Measurements from ENCODE around the gene C8B.

C8B gene

DNA sequence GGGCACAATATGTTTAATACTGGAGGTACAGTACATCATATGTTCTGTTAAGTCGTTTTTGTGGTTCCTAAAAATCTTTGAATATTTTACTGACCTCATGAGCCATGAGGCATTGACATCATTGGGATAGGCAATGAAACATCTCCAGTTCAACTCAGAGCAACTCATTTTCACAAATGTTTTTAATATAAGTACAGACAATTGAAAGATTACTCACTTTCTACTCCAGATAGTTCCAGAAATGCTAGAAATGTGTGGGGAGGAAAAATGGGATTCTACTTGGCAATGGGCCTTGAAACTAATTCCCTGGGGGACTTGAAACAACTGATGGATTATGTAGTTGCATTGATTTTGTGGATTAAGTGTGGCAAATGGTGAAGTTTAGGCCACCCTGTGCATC, 7.2 kb upstream of the C8B start:
- Histone ChIP-seq H3K9ac (ENCODE audit: low read length) (no peak overlapping the region), H4K8ac (ENCODE audit: low read length) (no peak overlapping the region), H3K4me3 (ENCODE audit: insufficient read depth in 1 of 2, low read depth in 1 of 2, low read length in 2 of 2) (no peak overlapping the region), H3K4me2 (ENCODE audit: low read length, poor library complexity, severe bottlenecking) (no peak overlapping the region), H2BK120ac (ENCODE audit: low read depth, low read length) (no peak overlapping the region), H3K27me3 (ENCODE audit: control insufficient read depth in 1 of 2, insufficient read depth in 1 of 2, low read length in 2 of 2) (no peaks in the 10 kb centered on the region), H4K91ac (ENCODE audit: low read length) (no peak overlapping the region), H3K18ac (ENCODE audit: low read depth in 1 of 2, low read length in 2 of 2) (no peak overlapping the region), H2AFZ (ENCODE audit: low read depth, low read length) (no peak overlapping the region), H2BK15ac (ENCODE audit: low read depth, poor library complexity, severe bottlenecking) (no peak overlapping the region), H3K23ac (ENCODE audit: low read length in 2 of 2) (no peak overlapping the region), H3K4ac (ENCODE audit: low read depth in 1 of 2, low read length in 2 of 2) (no peak overlapping the region), H3K14ac (ENCODE audit: low read length in 2 of 2) (no peak overlapping the region), H3K9me3 (ENCODE audit: control insufficient read depth, low read length) (peaks cover 3% of the 10 kb centered on the region), H3K27ac (ENCODE audit: low read length, poor library complexity, severe bottlenecking) (no peak overlapping the region), H2BK5ac (ENCODE audit: low read depth, low read length, poor library complexity, severe bottlenecking) (no peak overlapping the region), H2AK5ac (ENCODE audit: low read length, severe bottlenecking) (no peak overlapping the region), H2BK12ac (ENCODE audit: low read length in 2 of 2) (no peak overlapping the region), H3K79me1 (replicated peaks; ENCODE audit: low read length, poor library complexity, severe bottlenecking) (no peaks in the 10 kb centered on the region), H3K36me3 (ENCODE audit: control insufficient read depth in 1 of 2, insufficient read depth in 2 of 2, low read depth in 1 of 2, low read length in 2 of 2) (no peaks in the 10 kb centered on the region), H3K4me1 (ENCODE audit: control insufficient read depth, insufficient read depth, low read depth, low read length) (no peaks in the 10 kb centered on the region)
- 64% methylated on average over 1 of the region's 1 CpG for WGBS
- DNase-seq, result no peak

- no peak overlapping the region for H3K9ac ChIP-seq (ENCODE audit: low read length)
- no peak overlapping the region for H4K91ac ChIP-seq (ENCODE audit: low read length)
- H2BK120ac ChIP-seq (ENCODE audit: low read depth, low read length), result no peak overlapping the region
- no peak overlapping the region for H4K8ac ChIP-seq (ENCODE audit: low read length)
- H3K79me1 ChIP-seq (replicated peaks; ENCODE audit: low read length, poor library complexity, severe bottlenecking), result no peaks in the 10 kb centered on the region
- H2AK5ac ChIP-seq (ENCODE audit: low read length, severe bottlenecking), result no peak overlapping the region
- H3K4me2 ChIP-seq (ENCODE audit: low read length, poor library complexity, severe bottlenecking), result no peak overlapping the region
- no peak overlapping the region for H2BK12ac ChIP-seq (ENCODE audit: low read length in 2 of 2)
- DNase-seq, result no peak
- H3K14ac ChIP-seq (ENCODE audit: low read length in 2 of 2), result no peak overlapping the region
- no peak overlapping the region for H3K27ac ChIP-seq (ENCODE audit: low read length, poor library complexity, severe bottlenecking)
- no peak overlapping the region for H2AFZ ChIP-seq (ENCODE audit: low read depth, low read length)
- WGBS, result 76% methylated on average over 1 of the region's 1 CpG
- no peaks in the 10 kb centered on the region for H3K36me3 ChIP-seq (ENCODE audit: control insufficient read depth in 1 of 2, insufficient read depth in 2 of 2, low read depth in 1 of 2, low read length in 2 of 2)
- H2BK5ac ChIP-seq (ENCODE audit: low read depth, low read length, poor library complexity, severe bottlenecking), result no peak overlapping the region
- H3K4me3 ChIP-seq (ENCODE audit: insufficient read depth in 1 of 2, low read depth in 1 of 2, low read length in 2 of 2), result no peak overlapping the region
- H3K23ac ChIP-seq (ENCODE audit: low read length in 2 of 2), result no peak overlapping the region
- no peaks in the 10 kb centered on the region for H3K27me3 ChIP-seq (ENCODE audit: control insufficient read depth in 1 of 2, insufficient read depth in 1 of 2, low read length in 2 of 2)
- H2BK15ac ChIP-seq (ENCODE audit: low read depth, poor library complexity, severe bottlenecking), result no peak overlapping the region
- no peak overlapping the region for H3K18ac ChIP-seq (ENCODE audit: low read depth in 1 of 2, low read length in 2 of 2)
- H3K4me1 ChIP-seq (ENCODE audit: control insufficient read depth, insufficient read depth, low read depth, low read length), result no peaks in the 10 kb centered on the region
- no peak overlapping the region for H3K4ac ChIP-seq (ENCODE audit: low read depth in 1 of 2, low read length in 2 of 2)
- peaks cover 3% of the 10 kb centered on the region for H3K9me3 ChIP-seq (ENCODE audit: control insufficient read depth, low read length)
Measured at GRCh38 chr1:56970280-56970679, 4.5 kb upstream of the C8B start.

- no peak overlapping the region for H3K27ac ChIP-seq (ENCODE audit: low read length, poor library complexity, severe bottlenecking)
- no peak overlapping the region for H3K14ac ChIP-seq (ENCODE audit: low read length in 2 of 2)
- H3K9me3 ChIP-seq (ENCODE audit: control insufficient read depth, low read length), result peaks cover 3% of the 10 kb centered on the region
- H2BK5ac ChIP-seq (ENCODE audit: low read depth, low read length, poor library complexity, severe bottlenecking), result no peak overlapping the region
- no peak overlapping the region for H3K4me3 ChIP-seq (ENCODE audit: insufficient read depth in 1 of 2, low read depth in 1 of 2, low read length in 2 of 2)
- no peak overlapping the region for H2AK5ac ChIP-seq (ENCODE audit: low read length, severe bottlenecking)
- H2BK120ac ChIP-seq (ENCODE audit: low read depth, low read length), result no peak overlapping the region
- no peak overlapping the region for H2BK15ac ChIP-seq (ENCODE audit: low read depth, poor library complexity, severe bottlenecking)
- H3K27me3 ChIP-seq (ENCODE audit: control insufficient read depth in 1 of 2, insufficient read depth in 1 of 2, low read length in 2 of 2), result no peaks in the 10 kb centered on the region
- no peaks in the 10 kb centered on the region for H3K36me3 ChIP-seq (ENCODE audit: control insufficient read depth in 1 of 2, insufficient read depth in 2 of 2, low read depth in 1 of 2, low read length in 2 of 2)
- H3K4ac ChIP-seq (ENCODE audit: low read depth in 1 of 2, low read length in 2 of 2), result no peak overlapping the region
- no peaks in the 10 kb centered on the region for H3K4me1 ChIP-seq (ENCODE audit: control insufficient read depth, insufficient read depth, low read depth, low read length)
- H3K9ac ChIP-seq (ENCODE audit: low read length), result no peak overlapping the region
- H2BK12ac ChIP-seq (ENCODE audit: low read length in 2 of 2), result no peak overlapping the region
- H3K79me1 ChIP-seq (replicated peaks; ENCODE audit: low read length, poor library complexity, severe bottlenecking), result no peaks in the 10 kb centered on the region
- H3K4me2 ChIP-seq (ENCODE audit: low read length, poor library complexity, severe bottlenecking), result no peak overlapping the region
- 95% methylated on average over 2 of the region's 2 CpGs for WGBS
- H4K8ac ChIP-seq (ENCODE audit: low read length), result no peak overlapping the region
- H2AFZ ChIP-seq (ENCODE audit: low read depth, low read length), result no peak overlapping the region
- no peak overlapping the region for H3K18ac ChIP-seq (ENCODE audit: low read depth in 1 of 2, low read length in 2 of 2)
- no peak overlapping the region for H3K23ac ChIP-seq (ENCODE audit: low read length in 2 of 2)
- no peak overlapping the region for H4K91ac ChIP-seq (ENCODE audit: low read length)
- no peak for DNase-seq
Measured at GRCh38 chr1:56968878-56969495, 3.2 kb upstream of the C8B start.

DNA sequence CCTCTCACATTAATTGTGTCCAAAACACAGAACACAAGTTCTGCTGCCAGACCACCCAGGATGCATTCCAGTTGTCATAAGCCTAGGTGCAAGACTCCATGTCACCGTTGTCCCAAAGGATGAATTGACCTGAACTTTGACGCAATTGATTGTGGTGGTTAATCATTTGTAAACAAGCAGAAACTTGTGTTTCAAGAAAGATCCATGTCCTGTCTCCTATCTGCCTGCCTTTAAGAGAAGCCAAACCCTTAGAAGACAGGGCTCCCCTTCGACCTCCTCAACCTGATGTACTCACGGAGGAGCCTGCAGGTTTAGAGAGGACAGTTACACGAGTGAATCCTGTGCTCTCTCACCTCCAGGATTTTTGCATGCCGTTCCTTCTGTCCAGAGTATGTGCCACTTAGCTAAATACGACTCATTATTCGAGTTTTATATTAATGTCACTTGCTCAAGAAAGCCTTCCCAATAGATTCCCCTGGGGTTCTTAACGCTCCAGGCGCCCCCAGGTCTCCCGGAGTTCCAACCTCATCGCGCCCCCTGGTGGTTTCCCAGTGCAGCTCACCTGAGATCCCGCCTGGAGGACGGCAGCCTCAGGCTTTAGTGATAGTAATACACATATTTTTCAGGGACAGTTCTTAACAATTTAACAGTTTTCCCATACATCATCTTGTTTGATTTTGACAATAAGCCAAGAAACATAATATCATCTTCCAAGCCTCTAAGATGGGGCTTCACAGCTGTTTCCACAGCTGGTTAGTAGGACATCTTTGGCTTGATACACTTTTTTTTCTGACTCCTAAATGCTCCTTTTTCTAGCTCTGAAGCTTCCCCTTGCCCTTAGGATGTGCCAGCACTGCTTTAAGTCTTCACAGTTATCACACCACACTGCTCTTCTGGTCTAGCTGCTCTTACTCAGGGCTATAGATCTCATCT, 2.4 kb upstream of the C8B start:
- WGBS, result 45% methylated on average over 15 of the region's 15 CpGs
- no peaks in the 10 kb centered on the region for H3K4me1 ChIP-seq (ENCODE audit: control insufficient read depth, insufficient read depth, low read depth, low read length)

More for the DNA sequence above, 2.4 kb upstream of the C8B start:
- H4K91ac ChIP-seq (ENCODE audit: low read length), result no peak overlapping the region
- no peak overlapping the region for H3K4ac ChIP-seq (ENCODE audit: low read depth in 1 of 2, low read length in 2 of 2)
- H2AFZ ChIP-seq (ENCODE audit: low read depth, low read length), result no peak overlapping the region
- no peak overlapping the region for H2BK120ac ChIP-seq (ENCODE audit: low read depth, low read length)
- H2BK15ac ChIP-seq (ENCODE audit: low read depth, poor library complexity, severe bottlenecking), result no peak overlapping the region
- no peak overlapping the region for H3K18ac ChIP-seq (ENCODE audit: low read depth in 1 of 2, low read length in 2 of 2)
- H3K36me3 ChIP-seq (ENCODE audit: control insufficient read depth in 1 of 2, insufficient read depth in 2 of 2, low read depth in 1 of 2, low read length in 2 of 2), result no peaks in the 10 kb centered on the region
- H2BK12ac ChIP-seq (ENCODE audit: low read length in 2 of 2), result no peak overlapping the region
- no peaks in the 10 kb centered on the region for H3K79me1 ChIP-seq (replicated peaks; ENCODE audit: low read length, poor library complexity, severe bottlenecking)
- H3K4me2 ChIP-seq (ENCODE audit: low read length, poor library complexity, severe bottlenecking), result no peak overlapping the region
- H3K23ac ChIP-seq (ENCODE audit: low read length in 2 of 2), result no peak overlapping the region
- DNase-seq, result peak; percentile 1
- H3K9ac ChIP-seq (ENCODE audit: low read length), result no peak overlapping the region
- H2BK5ac ChIP-seq (ENCODE audit: low read depth, low read length, poor library complexity, severe bottlenecking), result peak overlapping the region; percentile 9
- H4K8ac ChIP-seq (ENCODE audit: low read length), result no peak overlapping the region
- H3K14ac ChIP-seq (ENCODE audit: low read length in 2 of 2), result no peak overlapping the region
- no peaks in the 10 kb centered on the region for H3K27me3 ChIP-seq (ENCODE audit: control insufficient read depth in 1 of 2, insufficient read depth in 1 of 2, low read length in 2 of 2)
- peaks cover 3% of the 10 kb centered on the region for H3K9me3 ChIP-seq (ENCODE audit: control insufficient read depth, low read length)
- no peak overlapping the region for H3K27ac ChIP-seq (ENCODE audit: low read length, poor library complexity, severe bottlenecking)
- H2AK5ac ChIP-seq (ENCODE audit: low read length, severe bottlenecking), result no peak overlapping the region
- H3K4me3 ChIP-seq (ENCODE audit: insufficient read depth in 1 of 2, low read depth in 1 of 2, low read length in 2 of 2), result no peak overlapping the region

Data from mesenchymal stem cell (in vitro differentiated cells and primary cell).